K562 treated with DMSO at 1 percent for 12 hours (cell line): ENCODE measurements around the gene GUCA1C. TPM values are rescaled to one million over a fixed set of nuclear protein-coding genes. Genes with fewer than 3 reads are reported as not detected.

Experiments
- total RNA-seq: library from RNA; unstranded; fragments of 300-600 nt; gene quantifications from 2 replicates; pipeline ENCODE4 v1.2.3, GENCODE V29; 2022; ENCODE audit not compliant: insufficient read depth

The GUCA1C gene
- total RNA-seq: not detected in 2 replicates

GRCh38 chr3:108953700-108954099 lies at the start of gene GUCA1C:
Gene GUCA1C (minus strand): TSS chr3:108953879. CDS start chr3:108953762, 117 bp downstream.

Other genes with a start within 250 kb of the GUCA1C start
- not detected in 2 replicates for gene RETNLB, start 196.5 kb downstream of the GUCA1C start, total RNA-seq
- not detected in 2 replicates for gene TRAT1, start 131.1 kb downstream of the GUCA1C start, total RNA-seq
- 0.20 and 0.86 TPM in 2 replicates for gene MORC1, start 164.3 kb upstream of the GUCA1C start, total RNA-seq
- gene C3orf85, start 182.8 kb upstream of the GUCA1C start, total RNA-seq: not detected in 2 replicates